Fibroblast of upper back skin (primary cell): ENCODE data around the gene ZNF345.

Experiments
- DNase-seq: peaks from one replicate; pipeline ENCODE4 v3.0.0-alpha.2; 2013

Gene ZNF345

GRCh38 chr19:36918090-36918489 lies 67.4 kb downstream of the ZNF345 start:
- DNase-seq = no peak
